ENCODE results near the gene ZMPSTE24. TPM values are rescaled to one million over a fixed set of nuclear protein-coding genes. Genes with fewer than 3 reads are reported as not detected.

The ZMPSTE24 gene
- total and polyA plus RNA-seq, 2 of the 4 experiments (the other 2 are of a cell fraction), result 21.0 to 28.9 TPM

DNA sequence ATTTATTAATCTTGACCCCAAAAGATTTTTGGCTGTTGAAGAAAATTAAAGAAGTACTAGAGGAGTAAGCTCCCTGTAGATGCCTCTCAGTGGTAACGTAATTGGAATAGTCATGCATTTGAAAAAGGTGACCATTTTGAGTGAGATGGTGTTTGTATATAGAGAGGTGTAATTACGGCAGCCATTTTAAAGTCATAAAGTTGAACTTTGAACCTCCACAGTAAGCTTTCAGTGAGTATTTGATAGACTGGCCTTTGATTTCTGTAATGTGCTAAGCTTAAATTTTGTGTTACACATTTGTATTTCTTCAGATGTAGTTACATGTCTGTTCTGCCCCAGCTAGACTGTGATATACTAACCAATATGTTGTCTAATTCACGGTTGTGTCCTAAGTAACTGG is 31.8 kb upstream of the ZMPSTE24 start:
- BruUV-seq (replicated peaks), result no TSS peak

More for the DNA sequence above, 31.8 kb upstream of the ZMPSTE24 start:
- Histone ChIP-seq H4K20me1 (ENCODE audit: insufficient read depth, low read length) (no peaks in the 10 kb centered on the region; the same call in 1 of the 2 replicates), H3K4me3 (ENCODE audit: insufficient read depth, low read depth, low read length) (no peak overlapping the region), H2AFZ (replicated peaks; ENCODE audit: low read length, poor library complexity) (no peak overlapping the region), H3K18ac (ENCODE audit: low read depth, low read length) (no peak overlapping the region), H3K4me1 (ENCODE audit: control insufficient read depth, insufficient read depth, low read length) (peaks cover 7% of the 10 kb centered on the region), H4K91ac (ENCODE audit: insufficient read depth, low read depth, low read length) (no peak overlapping the region), H3K4ac (ENCODE audit: low read depth, low read length) (no peak overlapping the region), H2BK15ac (ENCODE audit: low read depth, low read length) (no peak overlapping the region), H3K79me1 (ENCODE audit: low read depth in 1 of 2, low read length in 2 of 2) (peaks cover 11 to 18% of the 10 kb centered on the region in 2 experiments), H3K9me1 (ENCODE audit: insufficient read depth, low read length) (peaks cover 3% of the 10 kb centered on the region), H2BK5ac (ENCODE audit: low read depth, low read length, poor library complexity, severe bottlenecking) (no peak overlapping the region), H3K56ac (ENCODE audit: extremely low read depth, insufficient read depth, low read length) (no peak overlapping the region), H3K27me3 (ENCODE audit: control insufficient read depth, insufficient read depth, low read length) (no peaks in the 10 kb centered on the region), H3K9ac (ENCODE audit: low read depth, low read length) (no peak overlapping the region), H3K36me3 (ENCODE audit: control insufficient read depth, insufficient read depth, low read length) (peaks cover 18% of the 10 kb centered on the region), H3K9me3 (ENCODE audit: control insufficient read depth, insufficient read depth, low read length) (no peaks in the 10 kb centered on the region), H2AK5ac (ENCODE audit: low read depth, low read length) (no peak overlapping the region), H2BK120ac (ENCODE audit: low read depth, low read length) (no peak overlapping the region), H2BK20ac (ENCODE audit: low read depth, low read length) (no peak overlapping the region), H4K5ac (ENCODE audit: low read depth, low read length) (no peak overlapping the region), H3K14ac (replicated peaks; ENCODE audit: low read depth, low read length) (no peak overlapping the region), H3K23ac (ENCODE audit: low read depth, low read length) (no peak overlapping the region), H2AK9ac (replicated peaks; ENCODE audit: low read depth, low read length, poor library complexity) (no peak overlapping the region), H3K27ac (ENCODE audit: insufficient read depth, low read length) (no peak overlapping the region), H4K8ac (ENCODE audit: low read depth in 2 of 2, low read length in 2 of 2) (no peak overlapping the region), H3K4me2 (ENCODE audit: low read depth, low read length) (no peak overlapping the region)
- intact Hi-C loops (cut with micrococcal nuclease) (no loop called here), dilution Hi-C loops (cut with HindIII; ENCODE audit: low sequenced_read_pairs, unreplicated experiment) (no loop called here), in situ Hi-C loops (cut with MboI; ENCODE audit: low sequenced_read_pairs) (no loop called here)
- POLR2A ChIA-PET (ENCODE audit: unreplicated experiment), result no interaction called here
- DNase-seq (no peak), ATAC-seq (ENCODE audit: low read depth) (no peak)
- TF ChIP-seq FOS (IDR thresholded peaks at IDR 0.05; ENCODE audit: low read depth, low read length) (no peak), RFX5 (IDR thresholded peaks at IDR 0.05; ENCODE audit: low read depth, low read length) (no peak), MAZ (IDR thresholded peaks at IDR 0.05; ENCODE audit: borderline replicate concordance, low read depth, low read length) (no peak), CHD1 (IDR thresholded peaks at IDR 0.05; ENCODE audit: low read depth, low read length) (no peak), RCOR1 (IDR thresholded peaks at IDR 0.05; ENCODE audit: insufficient replicate concordance, low read length) (no peak), CEBPB (IDR thresholded peaks at IDR 0.05; ENCODE audit: low read depth, low read length) (no peak), POLR2A (IDR thresholded peaks at IDR 0.05; ENCODE audit: low read depth, low read length) (no peak), MAFK (IDR thresholded peaks at IDR 0.05; ENCODE audit: low read depth, low read length) (no peak), MXI1 (IDR thresholded peaks at IDR 0.05; ENCODE audit: borderline replicate concordance, low read depth, low read length) (no peak), RAD21 (IDR thresholded peaks at IDR 0.05; ENCODE audit: low read length) (no peak)
- TF ChIP-seq, protein P1, sequence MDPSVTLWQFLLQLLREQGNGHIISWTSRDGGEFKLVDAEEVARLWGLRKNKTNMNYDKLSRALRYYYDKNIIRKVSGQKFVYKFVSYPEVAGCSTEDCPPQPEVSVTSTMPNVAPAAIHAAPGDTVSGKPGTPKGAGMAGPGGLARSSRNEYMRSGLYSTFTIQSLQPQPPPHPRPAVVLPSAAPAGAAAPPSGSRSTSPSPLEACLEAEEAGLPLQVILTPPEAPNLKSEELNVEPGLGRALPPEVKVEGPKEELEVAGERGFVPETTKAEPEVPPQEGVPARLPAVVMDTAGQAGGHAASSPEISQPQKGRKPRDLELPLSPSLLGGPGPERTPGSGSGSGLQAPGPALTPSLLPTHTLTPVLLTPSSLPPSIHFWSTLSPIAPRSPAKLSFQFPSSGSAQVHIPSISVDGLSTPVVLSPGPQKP (IDR thresholded peaks at IDR 0.05; ENCODE audit: borderline replicate concordance, low read depth, low read length), result no peak
- TF ChIP-seq, protein P2, sequence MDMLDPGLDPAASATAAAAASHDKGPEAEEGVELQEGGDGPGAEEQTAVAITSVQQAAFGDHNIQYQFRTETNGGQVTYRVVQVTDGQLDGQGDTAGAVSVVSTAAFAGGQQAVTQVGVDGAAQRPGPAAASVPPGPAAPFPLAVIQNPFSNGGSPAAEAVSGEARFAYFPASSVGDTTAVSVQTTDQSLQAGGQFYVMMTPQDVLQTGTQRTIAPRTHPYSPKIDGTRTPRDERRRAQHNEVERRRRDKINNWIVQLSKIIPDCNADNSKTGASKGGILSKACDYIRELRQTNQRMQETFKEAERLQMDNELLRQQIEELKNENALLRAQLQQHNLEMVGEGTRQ (IDR thresholded peaks at IDR 0.05; ENCODE audit: low read depth, low read length), result no peak
- WGBS, 2 experiments (ENCODE audit: extremely low coverage in 2 of 2, insufficient read length in 1 of 2), result 100% methylated on average over 1 of the region's 3 CpGs; no CpG with 5 or more reads in 1 of the 2 experiments
- CTCF ChIA-PET, result interaction anchor here (0.6 kb wide), 2 partner anchors 15 to 26 kb away, joined by 3 to 6 read pairs; no protein-coding TSS in a partner anchor
